Lung (tissue), 12 donors: ENCODE measurements around the gene FOXK1. TPM values are rescaled to one million over a fixed set of nuclear protein-coding genes. Genes with fewer than 3 reads are reported as not detected.
A peak's percentile ranks its signal among the peaks of the same experiment; 100 is the strongest.

ENCODE experiments used
- ATAC-seq: fragments of 200-7000 bp; cut with Tn5 transposase; one replicate; pipeline ENCODE4 v1.9.1; 2020; ENCODE audit warnings: moderate number of reproducible peaks; ENCODE audit not compliant: insufficient read depth, low FRiP score
- DNase-seq, 3 donors: peaks; one replicate each; pipeline ENCODE4 v3.0.0-alpha.2; 2013 to 2017
- H3K27ac ChIP-seq, 2 donors: one replicate each; pipeline ENCODE4 v1.5.1; 2013; ENCODE audit warnings: mild to moderate bottlenecking in 2 of 2, moderate library complexity in 2 of 2, control low read depth in 1 of 2, inconsistent platforms in 1 of 2, low read depth in 1 of 2, low read length in 1 of 2
- H3K27me3 ChIP-seq, 3 donors: one replicate each; pipeline ENCODE4 v1.5.1; 2013; ENCODE audit warnings: low read length in 2 of 3; ENCODE audit not compliant: control insufficient read depth in 3 of 3, insufficient read depth in 3 of 3
- H3K36me3 ChIP-seq, 4 donors: one replicate each; pipeline ENCODE4 v1.5.1; 2013; ENCODE audit warnings: low read length in 4 of 4, mild to moderate bottlenecking in 1 of 4, moderate library complexity in 1 of 4; ENCODE audit not compliant: control insufficient read depth in 4 of 4, insufficient read depth in 4 of 4
- H3K4me1 ChIP-seq, 5 donors: one replicate each; pipeline ENCODE4 v1.5.1; 2013; ENCODE audit warnings: low read length in 5 of 5, mild to moderate bottlenecking in 2 of 5, moderate library complexity in 1 of 5; ENCODE audit not compliant: control insufficient read depth in 5 of 5, insufficient read depth in 5 of 5
- H3K4me3 ChIP-seq: one replicate; pipeline ENCODE4 v1.5.1; 2013; ENCODE audit warnings: mild to moderate bottlenecking, control low read depth, moderate library complexity
- H3K9ac ChIP-seq, 2 donors: one replicate each; pipeline ENCODE4 v1.5.1; 2013; ENCODE audit warnings: low read length in 2 of 2, control low read depth in 1 of 2; ENCODE audit not compliant: insufficient read depth in 1 of 2
- H3K9me3 ChIP-seq, 4 donors: one replicate each; pipeline ENCODE4 v1.5.1; 2013; ENCODE audit warnings: low read length in 3 of 4, mild to moderate bottlenecking in 1 of 4, moderate library complexity in 1 of 4; ENCODE audit not compliant: control insufficient read depth in 4 of 4, insufficient read depth in 3 of 4
- WGBS, 2 donors: extraction: QIAGEN DNeasy Blood & Tissue Kit; methylation state at CpG; one replicate each; pipeline ENCODE4 v1.1.7; 2013; 5-methylcytosine and 5-hydroxymethylcytosine counted together
- polyA plus RNA-seq, 2 donors: library from polyadenylated mRNA; stranded (reverse); fragments of 200-250 nt; gene quantifications; one replicate each; pipeline ENCODE4 v1.2.1, GENCODE V29; 2013
- total RNA-seq, 2 donors: library from RNA; depleted of rRNA in 1 of 2; stranded (reverse); fragments of >200 nt in 1 of 2; gene quantifications; one replicate each; pipeline ENCODE4 v1.2.1, GENCODE V29; 2014 to 2021
- TF ChIP-seq, protein P1 (sequence below): IDR thresholded peaks from 2 replicates; pipeline ENCODE4 v1.5.1; 2012; ENCODE audit warnings: mild to moderate bottlenecking; ENCODE audit errors: control extremely low read depth, extremely low read depth
- donor health status: control.
- donor health status: control.
- donor health status: Bipolar disorder and iron deficiency.
- donor health status: healthy.
- donor health status: DM: yes; HTN: yes; CAD: no.

The FOXK1 gene
- total and polyA plus RNA-seq, 4 donors, result 6.4 to 36.2 (median 14.3) TPM

GRCh38 chr7:4742051-4742573 lies 60.0 kb downstream of the FOXK1 start:
- Histone ChIP-seq H3K4me1 (peaks cover 9 to 52% (median 33%) of the 10 kb centered on the region in 5 donors), H3K27me3 (no peaks in the 10 kb centered on the region), H3K36me3 (peaks cover 5 to 10% (median 9%) of the 10 kb centered on the region in 4 donors), H3K4me3 (no peak overlapping the region), H3K9me3 (no peaks in the 10 kb centered on the region), H3K9ac (no peak overlapping the region), H3K27ac (no peak overlapping the region)
- WGBS, 2 donors, result 91 to 92% methylated on average over 23 of the region's 23 CpGs
- DNase-seq, result no peak
- TF ChIP-seq, protein P1, sequence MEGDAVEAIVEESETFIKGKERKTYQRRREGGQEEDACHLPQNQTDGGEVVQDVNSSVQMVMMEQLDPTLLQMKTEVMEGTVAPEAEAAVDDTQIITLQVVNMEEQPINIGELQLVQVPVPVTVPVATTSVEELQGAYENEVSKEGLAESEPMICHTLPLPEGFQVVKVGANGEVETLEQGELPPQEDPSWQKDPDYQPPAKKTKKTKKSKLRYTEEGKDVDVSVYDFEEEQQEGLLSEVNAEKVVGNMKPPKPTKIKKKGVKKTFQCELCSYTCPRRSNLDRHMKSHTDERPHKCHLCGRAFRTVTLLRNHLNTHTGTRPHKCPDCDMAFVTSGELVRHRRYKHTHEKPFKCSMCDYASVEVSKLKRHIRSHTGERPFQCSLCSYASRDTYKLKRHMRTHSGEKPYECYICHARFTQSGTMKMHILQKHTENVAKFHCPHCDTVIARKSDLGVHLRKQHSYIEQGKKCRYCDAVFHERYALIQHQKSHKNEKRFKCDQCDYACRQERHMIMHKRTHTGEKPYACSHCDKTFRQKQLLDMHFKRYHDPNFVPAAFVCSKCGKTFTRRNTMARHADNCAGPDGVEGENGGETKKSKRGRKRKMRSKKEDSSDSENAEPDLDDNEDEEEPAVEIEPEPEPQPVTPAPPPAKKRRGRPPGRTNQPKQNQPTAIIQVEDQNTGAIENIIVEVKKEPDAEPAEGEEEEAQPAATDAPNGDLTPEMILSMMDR, result no peak
- ATAC-seq, result no peak

DNA sequence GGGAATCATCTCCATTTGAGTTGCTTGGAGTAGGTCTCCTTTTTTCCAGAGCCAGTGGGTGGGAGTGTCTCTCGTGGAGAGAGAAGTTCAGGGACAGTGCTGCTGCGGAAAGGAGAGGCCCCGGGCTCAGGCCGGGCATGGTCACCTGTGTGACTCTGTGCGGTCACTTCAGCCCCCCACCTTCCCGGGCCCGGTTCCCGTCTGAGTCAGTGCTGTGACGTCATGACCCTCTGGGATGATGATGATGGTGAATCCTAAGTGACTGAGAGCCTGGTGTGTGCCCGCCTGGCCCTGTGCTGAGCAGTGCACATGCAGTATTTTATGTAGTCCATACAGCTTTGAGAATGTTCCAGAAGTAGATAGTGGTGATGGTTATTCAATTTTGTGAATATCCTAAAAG lies 60.8 kb downstream of the FOXK1 start:
- Histone ChIP-seq H3K27ac (no peak overlapping the region), H3K4me3 (no peak overlapping the region), H3K9me3 (no peaks in the 10 kb centered on the region), H3K27me3 (no peaks in the 10 kb centered on the region), H3K9ac (no peak overlapping the region), H3K36me3 (peaks cover 5 to 13% (median 9%) of the 10 kb centered on the region in 4 donors), H3K4me1 (peaks cover 10 to 58% (median 33%) of the 10 kb centered on the region in 5 donors)
- WGBS, 2 donors, result 93 to 95% methylated on average over 10 of the region's 10 CpGs
- ATAC-seq (no peak), DNase-seq (no peak)
- TF ChIP-seq, protein P1, result no peak

DNA sequence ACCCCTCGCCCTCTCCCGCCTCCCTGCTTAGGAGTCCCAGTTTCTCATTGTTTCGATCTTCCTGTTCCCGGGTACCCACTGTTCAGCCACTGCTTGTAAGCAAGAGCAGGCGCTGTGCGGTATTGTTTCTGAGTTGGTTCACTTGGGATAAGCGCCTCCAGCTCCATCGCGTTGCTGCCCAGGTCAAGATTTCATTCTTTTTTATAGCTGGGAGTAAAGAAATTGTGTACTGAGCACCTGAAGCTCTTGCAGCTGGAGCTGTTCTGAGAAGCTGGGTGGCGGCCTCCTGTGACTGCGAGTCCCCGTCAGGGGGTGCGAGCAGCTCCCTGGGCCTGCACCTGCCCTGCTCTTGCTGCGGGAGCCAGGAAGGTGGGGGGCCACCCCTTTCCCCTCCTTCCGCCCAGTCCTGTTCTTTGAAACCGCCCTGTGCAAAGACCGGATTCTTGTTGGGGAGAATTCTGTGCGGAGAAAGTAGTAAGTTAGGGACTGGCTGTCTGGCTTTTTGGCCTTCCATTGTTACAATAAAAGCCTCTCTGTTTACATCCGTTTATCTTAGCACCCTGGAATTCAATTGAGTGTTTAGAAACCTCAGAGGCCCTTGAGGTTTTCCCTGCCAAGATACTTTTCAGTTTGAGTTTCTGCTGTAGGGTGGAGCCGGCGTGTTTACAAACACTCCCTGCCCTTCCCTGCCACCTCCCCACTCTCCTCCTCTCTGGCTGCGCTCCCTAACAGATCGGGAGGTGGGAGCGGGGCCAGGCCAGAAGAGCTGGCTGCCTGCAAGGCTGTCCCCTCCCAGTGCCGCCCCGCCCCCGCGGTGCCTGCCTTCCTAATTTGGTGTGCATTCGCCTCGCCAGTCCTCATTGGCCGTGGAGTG lies 62.5 kb downstream of the FOXK1 start:
- no peaks in the 10 kb centered on the region for H3K9me3 ChIP-seq
- peaks cover 6 to 53% (median 25%) of the 10 kb centered on the region in 5 donors for H3K4me1 ChIP-seq
- DNase-seq, result peak; percentile 99 to 100 (median 100)
- TF ChIP-seq, protein P1, result no peak
- no peak overlapping the region for H3K4me3 ChIP-seq
- H3K9ac ChIP-seq, result peak overlapping the region; percentile 63 to 77
- ATAC-seq, result peak; percentile 87
- H3K27ac ChIP-seq, result peak overlapping the region; percentile 97 to 99
- H3K36me3 ChIP-seq, result peaks cover 5 to 15% (median 10%) of the 10 kb centered on the region in 4 donors
- 12 to 14% methylated on average over 31 of the region's 31 CpGs for WGBS, 2 donors
- no peaks in the 10 kb centered on the region for H3K27me3 ChIP-seq
